Stimulated activated CD8-positive, alpha-beta memory T cell treated with anti-CD3 and anti-CD28 coated beads, Interleukin-2, amount 100 ng/mL, for 48 hours (primary cell): ENCODE results near the gene SSC5D.

ENCODE experiments used
- DNase-seq, 2 donors: peaks; one replicate each; pipeline ENCODE4 v3.0.0-alpha.2; 2020; ENCODE audit warnings: low read depth in 2 of 2

The SSC5D gene

DNA sequence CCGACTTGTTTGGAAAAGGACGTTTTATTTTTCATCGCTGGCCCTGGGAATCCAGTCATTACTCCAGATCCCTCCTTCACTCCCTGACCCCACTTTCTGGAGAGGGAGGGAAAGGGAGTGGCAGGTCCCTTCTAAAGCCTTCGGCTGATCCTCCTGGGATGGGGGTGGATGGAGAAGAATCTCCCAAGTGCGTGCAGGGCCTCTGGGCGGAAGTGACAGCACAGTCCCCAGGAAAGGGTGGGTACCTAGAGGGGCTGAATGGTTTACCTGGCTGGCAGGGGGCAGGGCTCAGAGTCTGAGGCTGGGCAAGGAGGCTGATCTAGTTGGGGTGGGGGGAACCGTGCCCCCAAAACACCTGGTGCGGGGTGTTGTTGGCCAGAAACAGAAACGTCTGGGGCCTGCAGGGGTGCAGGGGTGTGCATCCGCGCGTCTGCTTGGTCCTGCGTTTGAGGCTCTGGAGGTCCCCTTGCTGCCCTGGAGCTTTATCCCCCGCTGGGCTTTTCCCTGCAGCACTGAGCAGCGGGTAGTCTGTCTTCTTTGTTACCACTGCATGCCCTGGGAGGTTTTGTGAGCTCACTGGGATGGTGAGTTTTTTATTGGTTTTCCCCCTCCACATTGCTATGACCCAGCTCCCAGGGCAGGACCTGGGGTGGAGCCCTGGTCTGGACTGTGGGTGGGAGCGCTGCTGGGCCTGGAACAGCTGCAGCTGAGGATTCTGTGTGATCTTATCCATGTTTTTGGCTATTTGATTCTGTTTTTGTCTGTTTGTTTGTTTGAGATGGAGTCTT lies 14.8 kb upstream of the SSC5D start:
- no peak for DNase-seq

- no peak for DNase-seq
Measured at GRCh38 chr19:55474269-55475265, 13.7 kb upstream of the SSC5D start.

GRCh38 chr19:55476100-55476775 lies 12.0 kb upstream of the SSC5D start, which contains the start of gene ZNF628:
TSS of gene ZNF628 (plus strand) at chr19:55476617. CDS start at chr19:55479911, 3,294 bp downstream.
- DNase-seq = peak; percentile 96 to 98

DNA sequence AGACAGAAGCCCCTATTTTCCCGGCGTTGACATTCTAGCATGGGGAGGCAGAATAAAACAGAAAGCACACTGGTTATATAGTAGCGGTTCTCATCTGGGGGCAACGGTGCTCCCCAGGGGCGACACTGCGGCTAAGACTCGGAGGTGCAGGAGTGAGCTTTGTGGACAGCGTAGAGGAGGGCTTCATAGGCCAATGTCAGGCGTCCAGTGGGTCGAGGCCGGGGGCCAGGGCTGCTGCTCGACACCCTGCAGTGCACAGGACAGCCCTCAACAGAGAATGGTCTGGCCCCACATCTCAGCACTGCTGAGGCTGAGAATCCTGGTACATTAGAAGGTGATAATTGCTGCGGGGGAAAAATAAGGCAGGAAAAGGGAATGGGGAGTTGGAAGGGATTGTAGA lies 10.3 kb upstream of the SSC5D start:
- DNase-seq = no peak

DNA sequence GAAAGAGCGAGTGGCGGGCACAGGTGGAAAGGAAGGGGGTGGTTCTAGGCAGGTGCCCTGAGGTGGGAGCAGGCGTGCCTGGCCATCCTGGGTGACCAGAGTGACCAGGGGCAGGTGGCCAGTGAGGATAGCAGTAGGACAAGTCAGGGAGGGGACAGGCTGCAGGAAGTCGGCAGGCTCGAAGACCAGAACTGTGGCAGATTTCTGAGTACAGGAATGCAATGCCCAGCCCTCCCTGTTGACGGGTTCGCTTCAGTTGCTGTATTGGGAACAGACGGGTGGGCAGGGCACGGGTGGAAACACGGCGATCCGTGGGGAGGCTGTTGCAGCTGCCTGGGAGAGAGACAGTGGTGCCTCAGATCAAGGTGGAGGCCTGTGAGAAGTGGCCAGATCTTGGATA lies 9.9 kb upstream of the SSC5D start:
- no peak for DNase-seq

DNA sequence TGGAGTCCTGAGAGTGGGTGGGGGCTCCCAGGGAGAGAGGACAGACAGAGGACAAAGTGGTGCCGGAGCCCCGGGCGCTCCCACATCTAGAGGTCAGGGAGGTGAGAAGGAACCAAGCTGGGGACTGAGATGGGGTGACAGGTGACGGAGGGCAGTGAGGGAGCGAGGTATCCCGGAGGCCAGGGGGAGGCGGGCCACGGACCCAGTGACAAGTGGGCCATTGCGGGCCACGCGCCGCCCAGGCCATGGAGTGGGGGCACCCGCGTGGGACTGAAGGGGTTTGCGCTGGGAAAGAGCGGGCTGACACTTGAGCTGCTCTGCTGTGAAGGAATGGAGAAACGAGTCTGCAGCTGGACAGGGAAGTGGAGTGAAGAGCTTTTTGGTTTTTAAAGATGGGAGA lies 9.2 kb upstream of the SSC5D start:
- no peak for DNase-seq

GRCh38 chr19:55479451-55480230 lies 8.6 kb upstream of the SSC5D start:
- no peak for DNase-seq

DNA sequence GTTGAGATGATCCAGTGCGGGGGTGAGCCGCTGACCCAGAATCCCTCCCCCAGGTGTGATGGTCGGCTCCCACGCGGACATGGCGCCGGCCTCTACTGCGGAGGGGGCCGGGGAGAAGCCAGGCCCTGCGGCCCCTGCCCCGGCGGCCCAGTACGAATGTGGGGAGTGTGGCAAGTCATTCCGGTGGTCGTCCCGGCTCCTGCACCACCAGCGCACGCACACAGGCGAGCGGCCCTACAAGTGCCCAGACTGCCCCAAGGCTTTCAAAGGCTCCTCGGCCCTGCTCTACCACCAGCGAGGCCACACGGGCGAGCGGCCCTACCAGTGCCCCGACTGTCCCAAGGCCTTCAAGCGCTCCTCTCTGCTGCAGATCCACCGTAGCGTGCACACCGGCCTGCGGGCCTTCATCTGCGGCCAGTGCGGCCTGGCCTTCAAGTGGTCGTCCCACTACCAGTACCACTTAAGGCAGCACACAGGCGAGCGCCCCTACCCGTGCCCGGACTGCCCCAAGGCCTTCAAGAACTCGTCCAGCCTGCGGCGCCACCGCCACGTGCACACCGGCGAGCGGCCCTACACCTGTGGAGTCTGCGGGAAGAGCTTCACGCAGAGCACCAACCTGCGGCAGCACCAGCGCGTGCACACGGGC lies 7.0 kb upstream of the SSC5D start:
- DNase-seq = no peak

DNA sequence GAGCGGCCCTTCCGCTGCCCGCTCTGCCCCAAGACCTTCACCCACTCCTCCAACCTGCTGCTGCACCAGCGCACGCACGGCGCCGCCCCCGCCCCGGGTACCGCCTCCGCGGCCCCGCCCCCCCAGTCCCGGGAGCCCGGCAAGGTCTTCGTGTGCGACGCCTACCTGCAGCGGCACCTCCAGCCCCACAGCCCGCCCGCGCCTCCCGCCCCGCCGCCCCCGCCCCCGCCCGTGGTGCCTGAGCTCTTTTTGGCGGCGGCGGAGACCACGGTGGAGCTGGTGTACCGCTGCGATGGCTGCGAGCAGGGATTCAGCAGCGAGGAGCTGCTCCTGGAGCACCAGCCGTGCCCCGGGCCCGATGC lies 6.5 kb upstream of the SSC5D start:
- DNase-seq = no peak

- no peak for DNase-seq
Measured at GRCh38 chr19:55482156-55482961, 5.9 kb upstream of the SSC5D start.

DNA sequence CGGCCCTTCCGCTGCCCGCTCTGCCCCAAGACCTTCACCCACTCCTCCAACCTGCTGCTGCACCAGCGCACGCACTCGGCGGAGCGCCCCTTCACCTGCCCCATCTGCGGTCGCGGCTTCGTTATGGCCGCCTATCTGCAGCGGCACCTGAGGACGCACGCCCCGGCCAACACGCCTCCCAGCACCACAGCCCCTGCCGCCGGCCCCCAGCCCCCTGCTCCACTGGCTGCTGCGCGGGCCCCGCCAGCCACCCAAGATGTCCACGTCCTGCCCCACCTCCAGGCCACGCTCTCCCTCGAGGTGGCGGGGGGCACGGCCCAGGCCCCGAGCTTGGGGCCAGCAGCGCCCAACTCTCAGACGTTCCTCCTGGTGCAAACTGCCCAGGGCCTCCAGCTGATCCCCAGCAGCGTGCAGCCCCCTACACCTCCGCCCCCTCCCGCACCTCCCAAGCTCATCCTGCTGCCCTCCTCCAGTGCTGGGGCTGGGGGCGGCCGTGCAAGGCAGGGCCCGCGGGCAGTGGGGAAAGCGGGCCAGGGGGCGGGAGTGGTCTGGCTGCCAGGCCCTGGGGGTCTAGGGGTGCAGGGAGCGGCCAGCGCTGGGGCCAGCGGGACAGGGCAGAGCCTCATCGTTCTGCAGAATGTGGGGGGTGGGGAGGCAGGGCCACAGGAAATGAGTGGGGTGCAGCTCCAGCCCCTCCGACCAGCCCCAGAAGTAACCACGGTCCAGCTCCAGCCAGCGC lies 5.1 kb upstream of the SSC5D start:
- DNase-seq = no peak

- DNase-seq = no peak
Measured at GRCh38 chr19:55483706-55484592, 4.3 kb upstream of the SSC5D start.

GRCh38 chr19:55484593-55485438 lies 3.4 kb upstream of the SSC5D start, which contains the start of gene NAT14:
TSS of gene NAT14 (plus strand) at chr19:55485188. CDS start at chr19:55485709, 521 bp downstream.
- peak; percentile 50 to 54 for DNase-seq

DNA sequence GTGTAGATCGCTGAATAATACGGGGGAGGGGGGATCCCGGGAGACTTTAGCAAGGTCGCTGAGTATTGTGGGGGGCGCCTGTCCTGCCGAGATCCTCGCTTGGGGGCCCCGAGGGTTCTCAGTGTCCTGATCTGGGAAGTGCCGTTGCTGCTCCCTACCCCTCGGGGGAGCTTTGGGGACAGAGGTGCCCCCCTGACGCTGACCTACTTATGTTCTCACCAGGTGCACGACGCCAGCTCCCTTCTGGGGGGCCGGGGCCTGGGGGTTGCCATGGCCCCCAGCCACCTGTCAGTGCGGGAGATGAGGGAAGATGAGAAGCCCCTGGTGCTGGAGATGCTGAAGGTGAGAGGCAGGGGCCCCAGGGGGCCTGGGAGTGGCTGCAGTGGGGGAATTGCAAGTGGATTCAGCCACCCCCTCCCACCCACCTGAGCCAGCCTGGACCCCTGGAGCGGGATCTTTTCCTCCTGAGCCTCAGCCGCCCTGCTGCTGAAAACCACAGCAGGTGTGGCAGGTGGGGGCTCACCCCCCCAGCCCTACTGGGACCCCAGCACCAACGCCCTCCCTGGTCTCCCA lies 2.7 kb upstream of the SSC5D start:
- DNase-seq = no peak

- DNase-seq = no peak
Measured at GRCh38 chr19:55486043-55486970, 1.9 kb upstream of the SSC5D start.
